ENCODE results near the gene SAMD8.

SAMD8 gene

GRCh38 chr10:75067272-75067671 lies 44.2 kb upstream of the SAMD8 start:
- TF ChIP-seq CTCF (conservative IDR thresholded peaks at IDR 0.05): no peak
- no peak overlapping the region for H3K27ac ChIP-seq

GRCh38 chr10:75068523-75068922 lies 42.9 kb upstream of the SAMD8 start:
- H3K27ac ChIP-seq: no peak overlapping the region
- TF ChIP-seq CTCF (conservative IDR thresholded peaks at IDR 0.05): no peak

GRCh38 chr10:75070476-75070875 lies 41.0 kb upstream of the SAMD8 start:
- peak overlapping the region; percentile 31; the same call in 1 of the 2 replicates for H3K27ac ChIP-seq
- no peak for TF ChIP-seq CTCF (conservative IDR thresholded peaks at IDR 0.05)

- peak overlapping the region; percentile 31; the same call in 1 of the 2 replicates for H3K27ac ChIP-seq
- TF ChIP-seq CTCF (conservative IDR thresholded peaks at IDR 0.05): no peak
These were observed 40.5 kb upstream of the SAMD8 start for GRCh38 chr10:75070961-75071428.

- no peak for TF ChIP-seq CTCF (conservative IDR thresholded peaks at IDR 0.05)
- no peak overlapping the region; the same call in 1 of the 2 replicates for H3K27ac ChIP-seq
These were observed 39.7 kb upstream of the SAMD8 start for GRCh38 chr10:75071756-75072155.

- H3K27ac ChIP-seq: no peak overlapping the region
- no peak for TF ChIP-seq CTCF (conservative IDR thresholded peaks at IDR 0.05)
These were observed 38.7 kb upstream of the SAMD8 start for GRCh38 chr10:75072727-75073126.

GRCh38 chr10:75073442-75073841 lies 38.0 kb upstream of the SAMD8 start:
- H3K27ac ChIP-seq: no peak overlapping the region
- no peak for TF ChIP-seq CTCF (conservative IDR thresholded peaks at IDR 0.05)
